ACC112 (cell line): ENCODE data around the gene FYN.

Experiments
- H2AFZ ChIP-seq: fragments of 200-600 bp; sonication (generic); one replicate; pipeline ENCODE4 v1.6.0; 2017; ENCODE audit warnings: antibody characterized with exemption, low read length; ENCODE audit not compliant: unreplicated experiment
- H3K27ac ChIP-seq: fragments of 200-600 bp; sonication (generic); 2 replicates; pipeline ENCODE4 v1.5.1; 2014; ENCODE audit warnings: low read depth, mild to moderate bottlenecking, antibody characterized with exemption, low read length, moderate library complexity
- H3K27me3 ChIP-seq: fragments of 200-600 bp; sonication (generic); 2 replicates; pipeline ENCODE4 v1.6.1; 2014; ENCODE audit warnings: mild to moderate bottlenecking, antibody characterized with exemption, low read length, moderate library complexity, mixed read lengths; ENCODE audit not compliant: insufficient read depth
- H3K36me3 ChIP-seq: fragments of 200-600 bp; sonication (generic); 2 replicates; pipeline ENCODE4 v1.6.1; 2016; ENCODE audit warnings: mild to moderate bottlenecking, antibody characterized with exemption, low read length, moderate library complexity, mixed read lengths; ENCODE audit not compliant: insufficient read depth
- H3K4me1 ChIP-seq: fragments of 200-600 bp; sonication (generic); one replicate; pipeline ENCODE4 v1.6.1; 2016; ENCODE audit warnings: low read length, mixed read lengths; ENCODE audit not compliant: insufficient read depth, unreplicated experiment, control insufficient read depth
- H3K4me3 ChIP-seq: fragments of 200-600 bp; sonication (generic); 2 replicates; pipeline ENCODE4 v1.5.1; 2014; ENCODE audit warnings: mild to moderate bottlenecking, low read depth, low read length
- H3K79me2 ChIP-seq: fragments of 200-600 bp; sonication (generic); one replicate; pipeline ENCODE4 v1.6.0; 2016; ENCODE audit warnings: low read length; ENCODE audit not compliant: control insufficient read depth, unreplicated experiment, insufficient read depth

The FYN gene

GRCh38 chr6:111612379-111612778 is 260.9 kb downstream of the FYN start:
- 0 out of 2 replicates have a peak, but pooled peaks cover 4% of the 10 kb centered on the region for H3K27me3 ChIP-seq
- H3K36me3 ChIP-seq, result no peaks in the 10 kb centered on the region
- H3K27ac ChIP-seq, result no peak overlapping the region
- no peaks in the 10 kb centered on the region for H3K4me1 ChIP-seq
- no peak overlapping the region for H3K4me3 ChIP-seq
- H2AFZ ChIP-seq, result no peak overlapping the region
- H3K79me2 ChIP-seq, result no peaks in the 10 kb centered on the region

- peaks cover 8% of the 10 kb centered on the region for H3K4me1 ChIP-seq
- no peak overlapping the region for H3K27ac ChIP-seq
- H3K36me3 ChIP-seq, result no peaks in the 10 kb centered on the region
- no peak overlapping the region for H2AFZ ChIP-seq
- no peak overlapping the region for H3K4me3 ChIP-seq
- no peaks in the 10 kb centered on the region for H3K79me2 ChIP-seq
- 0 out of 2 replicates have a peak, but pooled peaks cover 4% of the 10 kb centered on the region for H3K27me3 ChIP-seq
Observed at GRCh38 chr6:111610548-111611172, 262.6 kb downstream of the FYN start.
